Naive B cell (primary cell): ENCODE data around the gene ADAMTS19. TPM values are rescaled to one million over a fixed set of nuclear protein-coding genes. Genes with fewer than 3 reads are reported as not detected.

Experiments
- ATAC-seq, 2 donors: fragments of 150-1000 bp; cut with Tn5 transposase; 2 replicates each; pipeline ENCODE4 v1.10.0; 2021; ENCODE audit warnings: low read depth in 2 of 2, mild to moderate bottlenecking in 2 of 2, moderate library complexity in 2 of 2
- DNase-seq: peaks from one replicate; pipeline ENCODE4 v3.0.0; 2022
- H3K27ac Mint-ChIP-seq, 6 donors: one replicate each; pipeline ENCODE4 v1.8.0; 2020 to 2022; ENCODE audit warnings: mild to moderate bottlenecking in 6 of 6, mixed read lengths in 6 of 6, moderate library complexity in 5 of 6, inconsistent platforms in 2 of 6
- H3K27me3 Mint-ChIP-seq, 3 donors: one replicate each; pipeline ENCODE4 v1.8.0; 2021 to 2022; ENCODE audit warnings: mixed read lengths in 3 of 3, mild to moderate bottlenecking in 1 of 3
- H3K36me3 Mint-ChIP-seq, 2 donors: one replicate each; pipeline ENCODE4 v1.8.0; 2020 to 2022; ENCODE audit warnings: mixed read lengths in 2 of 2, inconsistent platforms in 1 of 2, mild to moderate bottlenecking in 1 of 2
- H3K4me1 Mint-ChIP-seq, 3 donors: one replicate each; pipeline ENCODE4 v1.8.0; 2020 to 2022; ENCODE audit warnings: mixed read lengths in 3 of 3, inconsistent platforms in 1 of 3, mild to moderate bottlenecking in 1 of 3, moderate library complexity in 1 of 3
- H3K4me3 Mint-ChIP-seq, 8 donors: one replicate each; pipeline ENCODE4 v1.8.0; 2020 to 2022; ENCODE audit warnings: mild to moderate bottlenecking in 8 of 8, mixed read lengths in 8 of 8, moderate library complexity in 8 of 8, inconsistent platforms in 2 of 8
- H3K9me3 Mint-ChIP-seq, 7 donors: one replicate each; pipeline ENCODE4 v1.8.0; 2020 to 2022; ENCODE audit warnings: mixed read lengths in 7 of 7, mild to moderate bottlenecking in 5 of 7, inconsistent platforms in 2 of 7, moderate library complexity in 1 of 7
- polyA plus RNA-seq, 6 donors: library from polyadenylated mRNA; unstranded; fragments of 300-500 nt; fragmentation: Illumina TruSeq; gene quantifications; one replicate each; pipeline ENCODE4 v1.2.3, GENCODE V29; 2021; ENCODE audit warnings: low read depth in 6 of 6

Gene ADAMTS19
- polyA plus RNA-seq, 6 donors from 2014 or later: not detected

GRCh38 chr5:129781594-129781993 lies 321.5 kb downstream of the ADAMTS19 start:
- H3K4me1 Mint-ChIP-seq: no peaks in the 10 kb centered on the region
- peaks cover 0 to 6% (median 0%) of the 10 kb centered on the region in 7 donors for H3K9me3 Mint-ChIP-seq
- DNase-seq (no peak), ATAC-seq (no peak)
- no peak overlapping the region for H3K4me3 Mint-ChIP-seq
- H3K36me3 Mint-ChIP-seq: no peaks in the 10 kb centered on the region
- no peak overlapping the region for H3K27ac Mint-ChIP-seq
- peaks cover 0 to 6% (median 0%) of the 10 kb centered on the region in 3 donors for H3K27me3 Mint-ChIP-seq
